Measurements from ENCODE around the gene IFIH1.

IFIH1 gene

DNA sequence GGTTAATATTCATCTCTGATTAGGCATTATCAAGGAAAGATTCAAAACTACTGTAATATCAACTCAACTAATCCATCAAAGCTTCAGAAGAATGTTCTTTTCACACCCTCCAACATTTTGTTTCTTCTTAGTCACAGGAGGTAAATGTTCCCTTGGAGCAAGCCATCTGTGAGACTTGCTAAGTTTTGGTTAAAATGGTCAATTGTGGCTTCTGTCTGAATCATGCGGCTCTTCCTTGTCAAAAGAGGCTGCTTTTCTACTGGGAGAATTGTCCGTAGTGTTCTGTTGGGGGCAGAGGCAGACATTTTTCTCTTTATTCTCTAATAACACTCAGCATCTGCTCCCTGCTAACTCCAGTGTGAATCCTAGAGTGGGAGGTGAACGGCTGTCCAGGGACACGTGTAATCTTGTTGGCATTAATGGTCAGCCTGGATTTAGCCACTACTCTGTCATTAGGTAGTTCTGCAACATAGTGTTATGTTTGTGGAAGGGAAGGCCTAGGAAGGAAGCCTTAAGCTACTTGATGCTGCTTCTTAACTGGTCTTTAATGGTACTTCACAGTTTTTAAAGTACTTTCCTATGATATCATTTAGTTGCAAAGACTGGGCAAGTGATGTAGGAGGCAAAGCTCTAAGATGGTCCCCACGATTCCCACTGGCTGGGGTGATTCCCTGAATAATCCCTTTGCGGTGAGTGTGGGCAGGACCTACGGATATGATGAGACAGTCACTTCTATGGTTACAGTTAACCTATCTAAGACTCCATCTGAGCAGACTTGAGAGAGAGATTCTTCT, 52.6 kb downstream of the IFIH1 start:
- TF ChIP-seq CTCF (IDR thresholded peaks at IDR 0.05; ENCODE audit: insufficient read depth, low read depth, low read length, missing control alignments): no peak
- no peak overlapping the region for H3K4me3 ChIP-seq (ENCODE audit: low read length)
- no peak for DNase-seq (ENCODE audit: low read depth)

DNA sequence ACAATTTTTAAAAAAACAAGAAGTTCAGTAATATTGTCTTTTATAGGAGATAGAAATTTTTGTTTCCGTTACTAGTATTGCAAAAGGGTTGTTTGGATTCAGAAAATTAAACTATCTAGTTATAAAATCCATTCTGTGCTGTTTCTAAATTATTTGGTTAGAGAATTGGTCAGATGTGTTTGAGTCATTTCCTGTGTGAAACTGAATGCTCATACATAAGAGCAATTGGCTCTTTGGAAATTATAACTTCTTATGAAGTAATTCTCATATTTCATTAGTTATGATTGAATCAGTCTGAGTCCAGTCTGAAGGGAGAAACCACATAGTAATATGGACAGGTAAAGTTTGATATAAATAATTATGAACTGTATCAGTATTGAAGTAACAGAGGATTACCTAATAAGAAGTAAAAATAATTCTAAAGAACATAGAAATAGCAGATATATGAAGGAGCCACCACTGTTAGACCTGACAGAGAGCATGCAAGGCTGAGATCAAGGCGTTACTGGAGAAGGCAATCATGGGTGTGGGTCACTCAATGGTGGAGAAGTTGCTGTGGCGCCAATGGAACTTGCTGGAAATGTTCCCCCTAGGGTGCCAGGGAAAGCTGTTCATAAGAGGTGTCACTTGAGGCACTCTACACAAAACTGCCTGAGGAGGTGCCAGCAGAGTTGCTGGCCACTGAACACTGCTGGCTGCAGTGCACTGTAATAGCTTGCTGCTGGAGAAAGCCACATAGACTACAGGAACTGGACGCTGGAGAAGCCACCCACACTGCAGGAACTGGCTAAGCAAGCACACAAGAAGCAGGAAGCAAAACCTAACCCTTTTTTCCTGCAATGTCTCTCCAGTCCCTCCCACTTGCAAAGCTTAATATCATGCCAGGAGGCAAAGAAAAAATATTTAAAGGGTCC, 57.2 kb downstream of the IFIH1 start:
- no peak for TF ChIP-seq CTCF (IDR thresholded peaks at IDR 0.05; ENCODE audit: insufficient read depth, low read depth, low read length, missing control alignments)
- peak; percentile 80 for DNase-seq (ENCODE audit: low read depth)
- H3K4me3 ChIP-seq (ENCODE audit: low read length): no peak overlapping the region

GRCh38 chr2:162258686-162259085, 59.8 kb downstream of the IFIH1 start:
- no peak for DNase-seq (ENCODE audit: low read depth)
- no peak overlapping the region for H3K4me3 ChIP-seq (ENCODE audit: low read length)
- TF ChIP-seq CTCF (IDR thresholded peaks at IDR 0.05; ENCODE audit: insufficient read depth, low read depth, low read length, missing control alignments): no peak

- TF ChIP-seq CTCF (IDR thresholded peaks at IDR 0.05; ENCODE audit: insufficient read depth, low read depth, low read length, missing control alignments): no peak
- DNase-seq (ENCODE audit: low read depth): no peak
Measured at GRCh38 chr2:162258169-162258568, 60.3 kb downstream of the IFIH1 start.

DNA sequence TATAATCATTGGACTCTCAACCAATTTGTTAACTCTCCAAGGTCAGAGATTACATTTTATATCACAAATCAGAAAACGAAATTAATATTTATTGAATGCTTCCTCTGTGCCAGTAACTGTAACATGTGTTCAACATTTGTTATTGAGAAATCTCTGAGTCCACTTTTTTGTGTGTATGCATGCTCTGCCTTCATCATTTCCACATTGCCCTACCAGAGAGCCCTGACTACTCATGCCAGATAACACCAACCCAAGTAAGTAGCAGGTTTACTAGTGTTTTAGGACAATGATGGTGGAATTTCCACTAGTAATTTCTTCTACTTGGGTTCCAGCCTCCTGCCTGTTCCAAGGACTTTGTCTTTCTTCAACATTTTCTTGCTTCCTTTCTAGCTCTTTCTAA, 61.1 kb downstream of the IFIH1 start:
- DNase-seq (ENCODE audit: low read depth): no peak
- H3K4me3 ChIP-seq (ENCODE audit: low read length): no peak overlapping the region

More at GRCh38 chr2:162258169-162258568, 60.3 kb downstream of the IFIH1 start:
- H3K4me3 ChIP-seq (ENCODE audit: low read length): no peak overlapping the region

DNA sequence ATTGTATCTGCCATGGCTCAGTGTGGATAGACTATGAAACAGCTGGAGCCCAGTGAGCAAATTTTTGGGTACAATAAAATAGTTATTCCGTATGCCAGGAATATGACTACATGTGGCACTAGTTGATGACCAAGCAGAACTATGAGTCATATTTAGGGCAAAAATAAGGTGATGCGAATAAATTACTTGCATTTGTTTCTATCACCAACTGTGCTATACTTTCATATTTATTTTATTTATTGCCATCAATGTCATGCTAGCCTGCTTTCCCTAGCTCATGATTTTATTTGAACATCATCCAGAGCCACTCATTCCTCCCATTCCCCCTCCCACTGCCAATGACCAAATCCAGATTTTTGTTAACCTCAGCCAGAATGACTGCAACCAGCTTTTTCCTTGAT, 61.9 kb downstream of the IFIH1 start:
- no peak for TF ChIP-seq CTCF (IDR thresholded peaks at IDR 0.05; ENCODE audit: insufficient read depth, low read depth, low read length, missing control alignments)
- peak; percentile 51 for DNase-seq (ENCODE audit: low read depth)
- H3K4me3 ChIP-seq (ENCODE audit: low read length): no peak overlapping the region

More for the DNA sequence above, 61.1 kb downstream of the IFIH1 start:
- TF ChIP-seq CTCF (IDR thresholded peaks at IDR 0.05; ENCODE audit: insufficient read depth, low read depth, low read length, missing control alignments): no peak

Measured in epithelial cell of esophagus (primary cell).